Fibroblast of lung (primary cell): ENCODE data around the gene HIPK2.
A peak's percentile ranks its signal among the peaks of the same experiment; 100 is the strongest.

ENCODE experiments used
- EZH2 ChIP-seq: IDR thresholded peaks from 2 replicates; pipeline ENCODE4 v1.5.1; 2012; ENCODE audit warnings: low read length, control low read depth, mild to moderate bottlenecking; ENCODE audit errors: missing control alignments
- TF ChIP-seq, protein P1 (sequence below), 2 donors: IDR thresholded peaks in 1 of 2; conservative IDR thresholded peaks in 1 of 2; 1 replicate in 1 of 2; 2 replicates in 1 of 2; pipeline ENCODE4 v1.5.1; 2011 to 2012; ENCODE audit warnings: low read length in 2 of 2, control low read depth in 1 of 2, inconsistent platforms in 1 of 2, low read depth in 1 of 2, mild to moderate bottlenecking in 1 of 2

DNA sequence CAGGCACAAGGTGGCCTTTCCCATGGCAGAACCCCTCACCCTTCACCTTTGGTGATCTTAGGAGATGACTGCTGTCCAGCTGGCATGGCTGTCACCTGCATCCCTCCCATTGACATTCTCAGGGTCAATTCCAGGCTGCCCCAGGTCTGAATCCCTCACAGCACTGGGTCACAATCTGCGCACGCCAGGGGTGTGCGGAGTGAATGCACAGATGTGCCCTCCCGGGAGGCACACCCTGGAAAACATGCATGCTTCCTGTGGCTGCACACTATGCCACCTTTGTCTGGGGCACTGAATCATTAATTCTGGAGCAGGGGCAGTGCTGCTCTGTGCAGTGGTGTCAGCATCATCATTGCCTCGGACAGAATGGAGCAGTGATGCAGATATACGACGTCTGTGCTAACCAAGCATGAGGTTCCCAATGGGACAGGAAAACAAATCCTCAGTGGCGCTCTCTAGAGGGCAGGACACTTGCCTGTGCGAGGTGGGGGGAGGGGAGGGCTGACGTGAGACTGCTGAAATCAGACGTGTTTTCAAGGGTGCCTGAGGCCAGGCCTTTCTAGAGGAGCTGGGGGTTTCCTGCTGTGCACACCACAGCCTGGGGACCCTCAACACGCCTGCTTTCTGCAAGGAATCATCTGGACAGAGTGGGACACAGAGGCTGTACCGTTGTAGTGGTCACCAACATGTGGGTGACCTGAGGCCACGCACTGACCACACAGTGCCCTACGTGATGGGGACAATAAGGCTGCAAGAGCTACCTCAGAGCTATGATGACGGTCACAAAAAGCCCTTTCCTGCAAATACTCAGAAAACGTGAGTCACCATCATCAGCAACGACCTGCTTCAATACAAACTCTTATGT, 77.9 kb downstream of the HIPK2 start:
- TF ChIP-seq, protein P1, sequence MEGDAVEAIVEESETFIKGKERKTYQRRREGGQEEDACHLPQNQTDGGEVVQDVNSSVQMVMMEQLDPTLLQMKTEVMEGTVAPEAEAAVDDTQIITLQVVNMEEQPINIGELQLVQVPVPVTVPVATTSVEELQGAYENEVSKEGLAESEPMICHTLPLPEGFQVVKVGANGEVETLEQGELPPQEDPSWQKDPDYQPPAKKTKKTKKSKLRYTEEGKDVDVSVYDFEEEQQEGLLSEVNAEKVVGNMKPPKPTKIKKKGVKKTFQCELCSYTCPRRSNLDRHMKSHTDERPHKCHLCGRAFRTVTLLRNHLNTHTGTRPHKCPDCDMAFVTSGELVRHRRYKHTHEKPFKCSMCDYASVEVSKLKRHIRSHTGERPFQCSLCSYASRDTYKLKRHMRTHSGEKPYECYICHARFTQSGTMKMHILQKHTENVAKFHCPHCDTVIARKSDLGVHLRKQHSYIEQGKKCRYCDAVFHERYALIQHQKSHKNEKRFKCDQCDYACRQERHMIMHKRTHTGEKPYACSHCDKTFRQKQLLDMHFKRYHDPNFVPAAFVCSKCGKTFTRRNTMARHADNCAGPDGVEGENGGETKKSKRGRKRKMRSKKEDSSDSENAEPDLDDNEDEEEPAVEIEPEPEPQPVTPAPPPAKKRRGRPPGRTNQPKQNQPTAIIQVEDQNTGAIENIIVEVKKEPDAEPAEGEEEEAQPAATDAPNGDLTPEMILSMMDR (conservative IDR thresholded peaks at IDR 0.05 in 1 of 2, IDR thresholded peaks at IDR 0.05 in 1 of 2; ENCODE audit: low read depth in 1 of 2, low read length in 2 of 2): peak in 1 of 2 donors; percentile 9
- no peak for TF ChIP-seq EZH2
